IMR-90 (cell line): ENCODE data around the gene ITSN1. TPM values are rescaled to one million over a fixed set of nuclear protein-coding genes. Genes with fewer than 3 reads are reported as not detected.
A peak's percentile ranks its signal among the peaks of the same experiment; 100 is the strongest.

ENCODE experiments used
- ATAC-seq: fragments of 200-7000 bp; cut with Tn5 transposase; 2 replicates; pipeline ENCODE4 v1.9.1; 2020; ENCODE audit warnings: low read depth, mild to moderate bottlenecking, moderate library complexity
- BruUV-seq: library from RNA; stranded (reverse); fragments of 400-500 nt; replicated peaks from 2 replicates; lab custom pipeline; 2021; lab: Mats Ljungman, UMichigan
- CTCF ChIA-PET: fragments of 300-600 bp; formaldehyde crosslinking; extraction: SDS; loops from one replicate; lab custom pipeline; 2021; ENCODE audit warnings: antibody characterized with exemption; lab: Yijun Ruan, JAX
- POLR2A ChIA-PET: fragments of 300-600 bp; sonication (Branson Sonifier 250); formaldehyde crosslinking; loops from one replicate; lab custom pipeline; 2022; ENCODE audit warnings: antibody characterized with exemption; ENCODE audit not compliant: unreplicated experiment; lab: Charles Lee
- DNase-seq: peaks from one replicate; pipeline ENCODE4 v3.0.0; 2013
- H2AFZ ChIP-seq: replicated peaks from 2 replicates; pipeline ENCODE3; 2013; ENCODE audit warnings: low read length, mild to moderate bottlenecking; ENCODE audit not compliant: poor library complexity
- H2AK5ac ChIP-seq: 2 replicates; pipeline ENCODE4 v1.6.1; 2013; ENCODE audit warnings: low read depth, low read length, inconsistent platforms
- H2AK9ac ChIP-seq: replicated peaks from 2 replicates; pipeline ENCODE3; 2013; ENCODE audit warnings: mild to moderate bottlenecking, low read depth, low read length, moderate library complexity; ENCODE audit not compliant: poor library complexity
- H2BK120ac ChIP-seq: 2 replicates; pipeline ENCODE4 v1.6.1; 2013; ENCODE audit warnings: low read depth, low read length, inconsistent platforms
- H2BK15ac ChIP-seq: 3 replicates; pipeline ENCODE4 v1.6.1; 2013; ENCODE audit warnings: low read depth, low read length, inconsistent platforms
- H2BK20ac ChIP-seq: 2 replicates; pipeline ENCODE4 v1.6.1; 2013; ENCODE audit warnings: low read depth, mild to moderate bottlenecking, inconsistent platforms, low read length, moderate library complexity
- H2BK5ac ChIP-seq: 2 replicates; pipeline ENCODE4 v1.6.1; 2013; ENCODE audit warnings: mild to moderate bottlenecking, low read depth, low read length, inconsistent platforms; ENCODE audit not compliant: poor library complexity, severe bottlenecking
- H3K14ac ChIP-seq: replicated peaks from 2 replicates; pipeline ENCODE4 v1.6.1; 2013; ENCODE audit warnings: low read depth, low read length, inconsistent platforms
- H3K18ac ChIP-seq: 2 replicates; pipeline ENCODE4 v1.6.1; 2013; ENCODE audit warnings: low read depth, low read length, control low read depth
- H3K23ac ChIP-seq: 2 replicates; pipeline ENCODE4 v1.6.1; 2013; ENCODE audit warnings: low read depth, low read length, inconsistent platforms
- H3K27ac ChIP-seq: 2 replicates; pipeline ENCODE4 v1.5.1; 2013; ENCODE audit warnings: mild to moderate bottlenecking, control low read depth, low read length; ENCODE audit not compliant: insufficient read depth
- H3K27me3 ChIP-seq: 2 replicates; pipeline ENCODE4 v1.6.1; 2013; ENCODE audit warnings: low read length; ENCODE audit not compliant: control insufficient read depth, insufficient read depth
- H3K36me3 ChIP-seq: 2 replicates; pipeline ENCODE4 v1.6.1; 2013; ENCODE audit warnings: low read length, mixed read lengths; ENCODE audit not compliant: control insufficient read depth, insufficient read depth
- H3K4ac ChIP-seq: 2 replicates; pipeline ENCODE4 v1.6.1; 2013; ENCODE audit warnings: low read depth, low read length, inconsistent platforms
- H3K4me1 ChIP-seq: 2 replicates; pipeline ENCODE4 v1.6.1; 2013; ENCODE audit warnings: low read length, mixed read lengths; ENCODE audit not compliant: control insufficient read depth, insufficient read depth
- H3K4me2 ChIP-seq: 2 replicates; pipeline ENCODE4 v1.6.1; 2013; ENCODE audit warnings: low read depth, mild to moderate bottlenecking, control low read depth, low read length, moderate library complexity
- H3K4me3 ChIP-seq: 2 replicates; pipeline ENCODE4 v1.5.1; 2013; ENCODE audit warnings: low read depth, mild to moderate bottlenecking, control low read depth, low read length, moderate library complexity; ENCODE audit not compliant: insufficient read depth
- H3K56ac ChIP-seq: 2 replicates; pipeline ENCODE4 v1.6.1; 2013; ENCODE audit warnings: low read length, inconsistent platforms; ENCODE audit not compliant: insufficient read depth; ENCODE audit errors: extremely low read depth
- H3K79me1 ChIP-seq, 2 experiments: 2 replicates each; pipeline ENCODE4 v1.6.1; 2013; ENCODE audit warnings: low read length in 2 of 2, inconsistent platforms in 1 of 2, low read depth in 1 of 2
- H3K9ac ChIP-seq: 2 replicates; pipeline ENCODE4 v1.6.1; 2013; ENCODE audit warnings: low read depth, low read length, control low read depth
- H3K9me1 ChIP-seq: 2 replicates; pipeline ENCODE4 v1.6.1; 2013; ENCODE audit warnings: low read length, inconsistent platforms; ENCODE audit not compliant: insufficient read depth
- H3K9me3 ChIP-seq: 2 replicates; pipeline ENCODE4 v1.6.1; 2013; ENCODE audit warnings: low read length; ENCODE audit not compliant: control insufficient read depth, insufficient read depth
- H4K20me1 ChIP-seq: 2 replicates; pipeline ENCODE4 v1.6.1; 2013; ENCODE audit warnings: low read length, inconsistent platforms; ENCODE audit not compliant: insufficient read depth
- H4K5ac ChIP-seq: 2 replicates; pipeline ENCODE4 v1.6.1; 2013; ENCODE audit warnings: mild to moderate bottlenecking, low read depth, low read length, control low read depth
- H4K8ac ChIP-seq, 2 experiments: 2 replicates each; pipeline ENCODE4 v1.6.1; 2013; ENCODE audit warnings: low read depth in 2 of 2, low read length in 2 of 2, control low read depth in 1 of 2, inconsistent platforms in 1 of 2
- H4K91ac ChIP-seq: 2 replicates; pipeline ENCODE4 v1.6.1; 2013; ENCODE audit warnings: low read depth, low read length, inconsistent platforms; ENCODE audit not compliant: insufficient read depth
- BHLHE40 ChIP-seq: fragments of 150-350 bp; IDR thresholded peaks from 2 replicates; pipeline ENCODE4 v1.6.1; 2016; ENCODE audit warnings: mild to moderate bottlenecking, low read depth, low read length
- CEBPB ChIP-seq: IDR thresholded peaks from 2 replicates; pipeline ENCODE4 v1.6.1; 2012; ENCODE audit warnings: low read depth, low read length, improper control_type of control experiment
- MAFK ChIP-seq: IDR thresholded peaks from 2 replicates; pipeline ENCODE4 v1.6.1; 2012; ENCODE audit warnings: low read depth, low read length, improper control_type of control experiment
- MXI1 ChIP-seq: IDR thresholded peaks from 2 replicates; pipeline ENCODE4 v1.6.1; 2012; ENCODE audit warnings: low read depth, mild to moderate bottlenecking, low read length, moderate library complexity, borderline replicate concordance
- POLR2A ChIP-seq: IDR thresholded peaks from 2 replicates; pipeline ENCODE4 v1.6.1; 2012; ENCODE audit warnings: mild to moderate bottlenecking, low read depth, low read length
- RAD21 ChIP-seq: IDR thresholded peaks from 2 replicates; pipeline ENCODE4 v1.6.1; 2012; ENCODE audit warnings: low read length, improper control_type of control experiment
- RFX5 ChIP-seq: IDR thresholded peaks from 2 replicates; pipeline ENCODE4 v1.8.0; 2012; ENCODE audit warnings: low read depth, mild to moderate bottlenecking, low read length, moderate library complexity
- SMC3 ChIP-seq: fragments of 150-350 bp; IDR thresholded peaks from 2 replicates; pipeline ENCODE4 v1.6.1; 2016; ENCODE audit warnings: low read depth, mild to moderate bottlenecking, antibody characterized with exemption, low read length, moderate library complexity
- USF2 ChIP-seq: fragments of 150-350 bp; IDR thresholded peaks from 2 replicates; pipeline ENCODE4 v1.6.1; 2017; ENCODE audit warnings: mild to moderate bottlenecking, antibody characterized with exemption, low read length, low read depth
- WGBS, 2 experiments: methylation state at CpG; one replicate each; pipeline versions ENCODE4 v1.1.5 to v1.1.7; 2013; ENCODE audit warnings: missing lambda C conversion rate in 2 of 2; ENCODE audit not compliant: insufficient read length in 1 of 2; ENCODE audit errors: extremely low coverage in 2 of 2; 5-methylcytosine and 5-hydroxymethylcytosine counted together
- dilution Hi-C: fragments of 300-500 bp; cut with HindIII; formaldehyde crosslinking; loops from one replicate; pipeline ENCODE4 v1.14.3; 2018; ENCODE audit warnings: low sequenced_read_pairs; ENCODE audit not compliant: unreplicated experiment
- in situ Hi-C: fragments of 300-500 bp; cut with MboI; formaldehyde crosslinking; loops from 3 replicates; pipeline ENCODE4 v1.14.3; 2019; ENCODE audit warnings: low sequenced_read_pairs, inconsistent platforms, mixed read lengths
- intact Hi-C: fragments of 100-400 bp; cut with micrococcal nuclease; formaldehyde crosslinking; loops from 2 replicates; pipeline ENCODE4 v1.10.0; 2022
- polyA plus RNA-seq, 3 experiments: library from polyadenylated mRNA; depleted of rRNA; stranded (reverse); fragments of >200 nt; gene quantifications; 2 replicates each; pipeline ENCODE4 v1.2.3, GENCODE V29; 2012; ENCODE audit warnings: low replicate concordance in 1 of 3
- total RNA-seq: library from RNA; depleted of rRNA; stranded (reverse); fragments of >200 nt; gene quantifications from 2 replicates; pipeline ENCODE4 v1.2.3, GENCODE V29; 2012

ITSN1 gene
- total and polyA plus RNA-seq, 2 of the 4 experiments (the other 2 are of a cell fraction) = 45.4 to 62.0 TPM

- no peak overlapping the region for H2BK15ac ChIP-seq
- POLR2A ChIA-PET = interaction anchor here (0.6 kb wide), 1 partner anchor 16 kb away, joined by 3 read pairs; no protein-coding TSS in a partner anchor
- peaks cover 10% of the 10 kb centered on the region for H3K4me1 ChIP-seq
- H3K27me3 ChIP-seq = no peaks in the 10 kb centered on the region
- dilution Hi-C loops (no loop called here), in situ Hi-C loops (no loop called here), intact Hi-C loops (no loop called here)
- no peak overlapping the region for H3K4me2 ChIP-seq
- TF ChIP-seq POLR2A (no peak), RFX5 (no peak), RAD21 (no peak), BHLHE40 (no peak), MXI1 (no peak), MAFK (no peak), SMC3 (no peak), USF2 (no peak), CEBPB (0 out of 2 replicates have a peak, but pooled peaks have one; percentile 7)
- H3K9me1 ChIP-seq = peaks cover 22% of the 10 kb centered on the region
- H3K79me1 ChIP-seq = peaks cover 51 to 83% of the 10 kb centered on the region in 2 experiments
- BruUV-seq = no TSS peak
- H4K5ac ChIP-seq = no peak overlapping the region
- no peak overlapping the region for H2BK5ac ChIP-seq
- ATAC-seq (no peak; the same call in 1 of the 2 replicates), DNase-seq (peak; percentile 48)
- no peak overlapping the region for H3K56ac ChIP-seq
- no peak overlapping the region for H3K4me3 ChIP-seq
- no peak overlapping the region for H2BK120ac ChIP-seq
- no CpG with 5 or more reads among the region's 6 CpGs for WGBS, 2 experiments
- no peak overlapping the region for H2AK9ac ChIP-seq
- CTCF ChIA-PET = interaction anchor here (0.6 kb wide), 2 partner anchors 18 to 111 kb away, joined by 3 to 5 read pairs; no protein-coding TSS in a partner anchor
- no peak overlapping the region; the same call in 1 of the 2 replicates for H2AK5ac ChIP-seq
- no peak overlapping the region for H2AFZ ChIP-seq
- H3K9me3 ChIP-seq = no peaks in the 10 kb centered on the region
- peaks cover 41% of the 10 kb centered on the region for H4K20me1 ChIP-seq
- no peak overlapping the region for H4K8ac ChIP-seq
- H3K9ac ChIP-seq = no peak overlapping the region
- H4K91ac ChIP-seq = no peak overlapping the region
- H3K4ac ChIP-seq = no peak overlapping the region; the same call in 1 of the 2 replicates
- H3K27ac ChIP-seq = no peak overlapping the region
- H3K23ac ChIP-seq = no peak overlapping the region
- H2BK20ac ChIP-seq = no peak overlapping the region
- 0 out of 2 replicates have a peak overlapping the region, but pooled peaks have one; percentile 50 for H3K14ac ChIP-seq
- H3K36me3 ChIP-seq = no peaks in the 10 kb centered on the region
- no peak overlapping the region for H3K18ac ChIP-seq
These were observed 28.0 kb downstream of the ITSN1 start for GRCh38 chr21:33670076-33670978.
